DLD1 (cell line): ENCODE results near the gene LYRM4.

Source experiments
- in situ Hi-C: cut with HindIII; loops from 2 replicates; pipeline ENCODE4 v1.10.0; 2017; ENCODE audit warnings: low sequenced_read_pairs

Gene LYRM4

DNA sequence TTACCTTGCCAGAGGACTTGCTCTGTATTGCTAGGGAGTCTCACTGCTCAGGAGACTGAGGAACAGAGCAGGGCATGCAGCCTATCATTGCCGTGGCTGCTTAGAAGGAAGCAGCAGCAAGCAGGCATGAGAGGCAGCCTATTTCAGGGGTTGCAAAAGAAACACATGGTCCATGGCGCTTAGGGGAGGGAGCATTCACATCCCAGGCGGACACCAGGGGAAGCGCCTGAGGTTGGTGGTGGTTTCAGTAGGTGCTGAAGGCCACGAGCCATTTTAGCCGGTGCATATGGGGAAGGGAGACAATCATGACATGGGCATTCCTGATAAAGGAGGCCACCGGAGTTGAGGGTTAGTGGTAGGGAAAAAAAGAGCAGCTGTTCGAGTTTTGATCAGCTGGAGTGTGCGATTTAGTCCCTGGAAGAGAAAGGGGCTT lies 21.5 kb upstream of the LYRM4 start:
- in situ Hi-C loops = no loop called here

DNA sequence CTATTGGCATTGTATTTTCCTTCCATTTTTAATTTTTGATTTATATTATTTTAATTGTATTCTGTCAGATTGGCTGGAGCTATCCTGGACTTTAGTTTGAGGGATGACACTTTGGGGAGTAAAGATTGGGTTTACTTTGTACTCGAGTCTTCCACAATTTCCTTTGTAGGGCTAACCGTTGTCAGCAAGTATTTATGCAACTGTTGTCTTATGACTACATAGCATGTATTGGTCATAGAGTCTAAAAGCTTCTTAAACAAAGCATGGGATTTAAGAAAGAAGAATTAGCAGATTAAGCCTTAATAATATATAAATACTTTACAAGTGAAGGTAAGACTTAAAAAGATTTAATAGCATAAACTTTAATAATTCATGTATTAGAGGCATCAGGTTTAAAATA lies 20.2 kb upstream of the LYRM4 start:
- in situ Hi-C loops = no loop called here

DNA sequence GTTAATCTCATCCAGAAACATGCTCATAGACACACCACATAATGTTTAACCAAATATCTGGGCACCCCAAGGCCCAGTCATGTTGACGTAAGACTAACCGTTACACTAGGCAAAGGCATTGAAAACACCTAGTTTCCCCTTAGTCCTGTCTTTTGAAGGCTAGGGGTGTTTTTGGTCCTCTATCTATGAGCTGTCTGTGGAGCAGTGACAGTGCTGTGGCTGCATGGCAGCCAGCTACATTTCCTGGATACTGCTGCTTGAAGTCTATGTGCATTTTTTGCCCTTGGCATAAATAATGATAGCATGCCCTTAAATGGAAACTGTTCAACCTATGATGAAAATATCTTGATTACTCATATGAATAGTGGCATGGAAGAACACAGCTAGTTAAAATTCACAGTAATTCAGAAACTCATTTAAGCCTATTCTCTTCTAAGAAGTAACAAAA lies 19.2 kb upstream of the LYRM4 start:
- in situ Hi-C loops = no loop called here

DNA sequence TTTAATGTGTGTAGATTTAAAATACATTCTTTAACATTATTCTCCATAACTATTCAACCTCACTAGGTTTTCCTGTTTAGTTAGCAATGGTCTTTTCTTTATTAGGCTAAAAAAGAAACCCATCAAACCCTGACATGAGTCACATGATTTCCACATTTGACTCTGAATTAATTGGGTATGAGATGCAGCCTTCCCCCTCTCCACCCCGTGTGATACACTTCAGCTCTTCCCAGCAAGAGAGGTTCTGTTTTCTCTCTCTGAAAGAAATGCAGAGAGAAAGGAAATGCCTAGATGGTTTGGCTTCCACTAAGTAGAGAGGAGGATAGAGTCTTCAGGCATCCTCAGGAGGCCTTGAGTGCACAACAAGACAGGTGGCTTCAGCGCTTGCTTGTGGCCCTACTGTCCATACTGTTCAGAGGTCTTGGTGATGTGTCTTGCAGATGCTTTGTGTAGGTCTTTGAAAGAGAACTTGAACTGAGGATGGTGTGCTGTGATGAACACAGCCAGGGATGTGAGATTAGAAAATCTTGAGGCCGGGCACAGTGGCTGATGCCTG lies 17.9 kb upstream of the LYRM4 start:
- in situ Hi-C loops = no loop called here

DNA sequence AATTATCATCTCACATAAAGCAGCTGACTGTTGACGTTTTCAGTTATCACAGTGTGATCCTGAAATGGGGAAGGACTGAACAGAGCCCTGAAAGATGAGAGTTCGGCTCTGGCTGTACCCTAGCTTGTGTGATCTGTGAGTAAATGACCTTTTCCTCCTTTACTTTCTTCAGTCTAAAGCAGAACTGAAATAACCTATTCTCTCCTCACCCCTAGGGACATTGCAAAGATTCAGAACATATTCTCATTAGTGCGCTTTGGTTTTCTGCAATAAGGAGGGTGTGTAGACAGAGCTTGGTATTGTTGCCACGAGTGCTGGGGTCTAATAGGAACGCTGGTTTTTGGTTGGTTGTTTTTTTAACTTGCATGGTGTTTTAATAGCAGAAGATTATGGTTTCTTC lies 17.3 kb upstream of the LYRM4 start:
- in situ Hi-C loops = no loop called here

DNA sequence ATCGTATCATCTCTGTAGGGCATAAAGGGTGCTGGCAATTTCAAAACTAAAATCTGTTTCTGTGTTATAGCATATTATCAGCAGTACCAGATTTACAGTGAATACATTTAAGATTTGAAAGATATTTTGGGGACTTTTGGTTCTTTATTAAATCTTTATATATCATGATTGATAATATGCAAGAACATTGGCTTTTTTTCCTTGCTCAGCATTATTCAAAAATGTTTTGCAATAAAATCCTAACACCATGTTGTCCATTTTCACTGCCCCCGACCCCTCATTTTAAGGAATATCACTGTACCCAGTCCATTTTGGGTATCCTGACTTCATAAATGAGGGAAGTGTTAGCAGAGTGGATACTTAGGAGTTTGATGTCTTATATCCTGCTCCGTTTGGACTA lies 16.8 kb upstream of the LYRM4 start:
- in situ Hi-C loops = no loop called here

DNA sequence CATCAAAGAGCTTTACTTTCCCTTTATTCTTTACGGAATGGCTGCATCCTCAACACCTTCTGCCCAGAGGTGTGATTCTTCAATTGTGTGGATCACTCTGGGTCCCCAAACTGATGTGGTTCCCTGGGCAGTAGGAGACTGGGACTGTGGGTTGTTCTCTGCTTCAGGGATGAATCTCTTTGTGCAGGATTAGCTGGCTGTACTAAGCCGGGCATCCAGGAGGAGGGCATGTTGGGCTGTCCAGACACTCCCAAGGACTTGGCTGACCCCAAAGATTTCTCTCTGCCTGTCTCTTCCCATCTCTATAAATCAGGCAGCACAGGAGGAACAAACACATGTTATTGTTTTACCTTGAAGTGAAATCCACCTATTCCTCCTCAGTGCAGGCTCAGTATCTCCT lies 15.8 kb upstream of the LYRM4 start:
- in situ Hi-C loops = no loop called here

DNA sequence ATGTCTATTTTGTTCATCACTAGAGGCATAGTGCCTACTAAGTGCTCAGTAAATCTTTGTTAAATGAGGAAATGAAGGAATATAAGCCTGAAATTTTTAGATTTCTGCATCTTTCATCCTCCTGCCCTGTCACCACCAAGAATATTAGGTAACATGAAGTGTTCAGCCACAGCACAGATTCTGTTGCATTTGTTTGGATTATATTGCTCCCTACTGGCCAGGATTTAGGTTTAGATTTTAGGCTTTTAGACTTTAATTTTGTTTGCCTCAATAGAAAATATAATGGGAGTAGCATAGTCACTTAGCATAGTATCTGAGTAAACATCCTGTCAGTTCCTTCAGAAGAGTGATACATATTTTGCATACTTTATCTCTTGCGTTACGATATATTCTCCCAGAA lies 14.7 kb upstream of the LYRM4 start:
- in situ Hi-C loops = no loop called here

DNA sequence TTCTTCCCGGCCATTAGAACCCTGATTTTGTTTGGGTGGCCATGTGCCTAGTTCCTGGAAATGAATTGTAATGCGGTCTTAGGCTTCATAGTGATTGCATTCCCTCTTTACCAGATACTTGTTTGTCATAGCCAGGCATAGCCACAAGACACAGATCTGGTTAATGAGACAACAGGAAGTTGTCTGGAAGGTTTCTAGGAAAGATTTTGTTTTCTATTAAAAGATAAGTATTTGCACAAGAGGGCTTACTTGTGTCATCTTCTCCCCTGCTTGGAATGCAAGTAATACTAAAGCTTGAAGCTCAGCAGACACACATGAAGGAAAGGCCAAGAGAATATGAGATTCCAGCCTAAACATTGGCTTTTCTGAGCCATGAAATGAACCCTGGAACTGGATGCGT lies 13.5 kb upstream of the LYRM4 start:
- in situ Hi-C loops = no loop called here

DNA sequence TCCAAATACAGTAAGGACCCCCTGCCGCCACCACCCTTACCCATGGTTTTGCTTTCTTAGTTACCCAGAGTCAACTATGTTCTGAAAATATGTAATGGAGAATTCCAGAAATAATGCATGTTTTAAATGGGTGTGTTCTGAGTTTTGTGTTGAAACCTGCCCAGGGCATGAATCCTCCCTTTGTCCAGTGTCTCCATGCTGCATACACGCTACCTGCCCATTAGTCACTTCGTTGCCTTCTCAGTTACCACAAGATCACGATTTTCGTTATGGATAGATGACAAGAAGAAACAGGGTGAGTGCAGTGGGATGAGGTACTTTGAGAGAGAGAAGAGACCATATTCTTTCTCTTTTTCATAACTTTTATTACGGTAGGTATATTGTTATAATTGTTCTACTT lies 11.2 kb upstream of the LYRM4 start:
- in situ Hi-C loops = no loop called here

DNA sequence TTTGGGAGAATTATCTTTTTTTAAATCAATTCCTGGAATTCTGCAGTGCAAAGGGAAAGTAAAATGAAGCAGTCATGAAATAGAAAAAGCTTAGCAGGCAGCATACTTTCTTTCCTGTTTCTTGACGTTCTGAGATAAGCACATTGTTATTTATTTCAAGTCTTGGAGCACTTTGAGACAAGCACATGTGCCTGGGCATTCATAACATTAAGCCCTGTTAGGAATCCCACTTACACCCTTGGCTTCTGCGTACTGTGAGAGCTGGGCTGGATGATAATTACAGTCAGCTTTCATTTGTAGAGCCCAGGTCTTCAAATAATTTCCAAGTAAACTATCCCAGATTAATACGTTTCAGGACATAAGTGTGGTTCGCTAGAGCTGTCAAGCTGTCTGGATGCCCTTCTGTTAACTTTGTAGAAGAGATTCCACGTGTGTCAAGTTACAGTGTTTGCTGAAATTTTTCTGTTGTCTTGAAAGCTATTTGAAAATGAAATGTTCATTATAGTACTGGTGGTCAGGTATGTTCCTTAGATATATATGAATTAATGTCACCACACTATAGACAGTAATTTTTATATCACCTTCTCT lies 9.4 kb upstream of the LYRM4 start:
- in situ Hi-C loops = no loop called here

DNA sequence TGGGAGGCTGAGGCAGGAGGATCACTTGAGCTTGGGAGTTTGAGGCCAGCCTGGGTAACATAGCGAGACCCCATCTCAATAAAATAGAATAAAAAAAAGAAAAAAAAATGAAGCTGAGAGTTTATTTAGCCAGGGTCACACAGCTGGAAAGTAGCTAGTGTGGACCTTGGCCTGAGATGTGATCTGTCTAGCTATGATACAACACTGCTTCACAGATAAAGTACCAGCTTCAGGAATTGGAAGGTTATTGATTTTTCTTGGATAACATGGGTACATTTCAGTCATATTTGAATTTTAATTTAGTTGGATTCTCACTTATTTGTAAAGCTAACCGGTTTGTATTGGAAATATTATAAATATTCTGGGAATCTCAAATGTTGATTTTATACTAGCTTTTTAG lies 5.7 kb upstream of the LYRM4 start:
- in situ Hi-C loops = no loop called here

DNA sequence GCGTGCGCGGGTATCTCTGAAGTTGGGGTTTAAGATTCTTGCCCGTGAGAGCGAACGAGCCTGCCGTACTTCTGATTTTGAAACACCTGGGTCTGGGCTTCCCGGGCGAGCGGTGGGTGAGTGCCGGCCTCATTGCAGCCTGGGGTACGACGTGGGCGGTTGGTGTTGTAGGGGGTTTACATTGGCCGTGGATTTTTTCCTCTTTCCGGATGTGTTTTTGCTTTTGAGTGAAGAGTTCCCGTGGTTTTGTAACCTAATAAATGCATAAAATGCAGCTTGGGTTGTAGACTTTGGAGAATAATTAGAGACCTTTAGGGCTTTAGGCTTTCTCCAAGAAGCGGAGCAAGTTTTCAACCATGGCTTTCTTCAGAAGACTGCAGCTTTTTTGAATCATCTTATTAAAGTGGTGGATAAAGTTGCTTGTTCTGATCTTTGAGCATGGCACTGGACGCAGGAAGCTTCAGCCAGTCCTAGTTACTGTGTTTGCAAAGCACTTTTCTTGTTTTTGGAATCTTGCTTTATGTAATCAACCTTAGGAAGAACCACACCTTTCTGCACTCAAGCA lies 877 bp upstream of the LYRM4 start:
- in situ Hi-C loops = no loop called here

DNA sequence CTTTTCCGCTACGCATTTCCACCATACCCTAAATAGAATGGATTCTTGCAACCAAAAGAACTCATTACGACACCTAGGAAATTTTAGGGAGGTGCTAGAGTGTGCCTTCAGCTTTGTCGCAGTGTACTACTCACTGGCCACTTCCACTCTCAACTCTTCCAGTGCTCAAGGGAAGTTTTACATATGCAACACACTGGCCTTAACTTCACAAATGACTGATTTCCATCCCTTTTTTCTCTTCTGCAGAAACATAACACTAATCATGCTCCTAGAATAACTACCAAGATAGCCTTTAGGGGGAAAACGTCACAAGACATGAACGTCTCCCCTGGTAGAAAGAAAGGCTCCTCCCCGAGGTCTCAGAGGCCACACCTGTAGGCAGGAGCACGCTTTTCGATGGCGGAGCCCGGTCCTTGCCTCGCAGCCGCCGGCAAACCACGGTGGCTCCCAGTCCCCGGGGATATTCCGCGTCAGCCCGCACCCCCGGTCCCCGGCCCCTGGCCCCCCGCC lies 584 bp downstream of the LYRM4 start:
- in situ Hi-C loops = no loop called here

DNA sequence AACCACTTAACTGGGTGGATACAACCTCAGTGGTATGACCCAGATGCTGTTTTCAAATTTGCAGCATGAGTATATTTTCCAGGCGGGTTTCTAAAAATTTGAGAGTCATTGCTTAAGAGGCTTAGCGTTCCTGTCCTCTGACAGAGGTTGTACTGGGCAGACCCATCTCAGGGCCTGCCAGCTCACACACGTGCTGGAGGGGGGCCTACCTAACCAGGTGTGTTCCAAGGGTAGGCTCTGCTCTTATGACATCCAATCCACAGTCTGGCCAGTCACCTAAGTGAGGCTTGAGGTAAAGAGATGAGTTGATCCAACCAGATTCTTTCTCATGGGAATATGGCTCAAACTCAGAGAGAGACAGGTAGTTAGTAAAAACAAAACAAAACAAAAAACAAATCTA lies 1.3 kb downstream of the LYRM4 start:
- in situ Hi-C loops = no loop called here

DNA sequence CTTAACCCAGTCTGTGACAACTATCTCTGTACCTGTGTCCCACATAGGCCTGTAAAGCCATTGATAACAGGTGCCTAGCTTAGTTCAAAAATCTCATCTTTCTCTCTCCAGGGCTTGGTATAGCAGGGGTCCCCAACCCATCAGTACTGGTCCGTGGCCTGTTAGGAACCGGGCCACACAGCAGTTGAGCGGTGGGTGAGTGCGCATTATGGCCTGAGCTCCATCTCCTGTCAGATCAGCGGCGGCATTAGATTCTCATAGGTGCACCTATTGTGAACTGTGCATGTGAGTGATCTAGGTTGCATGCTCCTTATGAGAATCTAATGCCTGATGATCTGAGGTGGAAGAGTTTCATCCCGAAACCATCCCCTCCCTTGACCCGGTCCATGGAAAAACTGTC lies 3.4 kb downstream of the LYRM4 start:
- in situ Hi-C loops = no loop called here

DNA sequence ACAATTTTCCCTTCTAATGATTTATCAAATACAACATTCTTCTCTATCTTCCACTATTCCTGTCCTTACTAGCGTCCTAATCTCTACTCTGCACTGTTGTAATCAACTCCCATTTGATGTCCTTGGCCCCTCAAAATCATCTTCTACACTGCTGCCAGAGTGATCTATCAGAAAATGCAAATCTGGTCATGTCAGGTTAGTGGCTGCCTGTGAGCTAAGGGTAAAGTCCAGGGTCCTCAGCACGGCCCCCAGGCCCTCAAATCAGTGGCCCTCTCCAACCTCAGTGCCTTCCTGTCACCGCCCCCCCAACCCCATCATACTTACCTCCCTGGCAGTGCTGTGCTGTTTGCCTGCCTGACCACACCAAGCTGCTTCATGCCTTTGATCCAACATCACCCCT lies 3.8 kb downstream of the LYRM4 start:
- in situ Hi-C loops = no loop called here

DNA sequence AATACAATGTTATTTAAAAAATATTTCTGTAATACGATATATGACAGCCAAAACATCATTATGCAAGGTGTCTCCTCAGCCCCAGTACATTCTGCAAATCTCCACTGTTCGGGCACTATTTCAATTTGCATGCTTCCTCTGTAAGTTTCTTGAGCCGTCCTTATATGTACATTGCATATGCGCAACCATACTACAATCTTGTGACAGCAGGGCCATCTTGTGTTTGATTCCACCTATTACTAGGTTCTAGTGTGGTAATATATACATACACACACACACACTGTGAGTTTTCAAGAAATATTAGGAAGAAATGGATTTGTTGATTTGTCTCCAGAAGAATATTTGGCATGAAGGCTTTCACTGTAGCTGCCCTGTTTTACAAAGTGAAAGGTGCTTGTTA lies 9.8 kb downstream of the LYRM4 start:
- in situ Hi-C loops = no loop called here

DNA sequence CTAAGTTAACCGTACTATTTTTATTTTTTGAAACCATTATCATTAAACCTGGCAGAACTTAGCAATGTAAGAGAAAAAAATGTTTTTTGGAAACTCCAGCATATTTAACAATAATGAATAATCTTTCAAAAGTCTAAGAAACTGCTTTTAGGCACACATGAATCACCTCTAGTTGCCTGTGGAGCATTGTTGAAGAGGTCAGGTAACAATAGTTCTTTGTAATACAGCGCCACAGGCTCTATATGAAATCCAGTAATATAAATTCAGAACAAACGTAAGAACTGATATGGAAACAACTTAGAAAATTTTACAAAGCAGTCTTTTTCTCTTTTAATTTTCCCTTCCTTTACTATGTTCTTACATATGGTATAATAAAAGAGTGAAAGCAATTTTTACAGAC lies 10.3 kb downstream of the LYRM4 start:
- in situ Hi-C loops = no loop called here

DNA sequence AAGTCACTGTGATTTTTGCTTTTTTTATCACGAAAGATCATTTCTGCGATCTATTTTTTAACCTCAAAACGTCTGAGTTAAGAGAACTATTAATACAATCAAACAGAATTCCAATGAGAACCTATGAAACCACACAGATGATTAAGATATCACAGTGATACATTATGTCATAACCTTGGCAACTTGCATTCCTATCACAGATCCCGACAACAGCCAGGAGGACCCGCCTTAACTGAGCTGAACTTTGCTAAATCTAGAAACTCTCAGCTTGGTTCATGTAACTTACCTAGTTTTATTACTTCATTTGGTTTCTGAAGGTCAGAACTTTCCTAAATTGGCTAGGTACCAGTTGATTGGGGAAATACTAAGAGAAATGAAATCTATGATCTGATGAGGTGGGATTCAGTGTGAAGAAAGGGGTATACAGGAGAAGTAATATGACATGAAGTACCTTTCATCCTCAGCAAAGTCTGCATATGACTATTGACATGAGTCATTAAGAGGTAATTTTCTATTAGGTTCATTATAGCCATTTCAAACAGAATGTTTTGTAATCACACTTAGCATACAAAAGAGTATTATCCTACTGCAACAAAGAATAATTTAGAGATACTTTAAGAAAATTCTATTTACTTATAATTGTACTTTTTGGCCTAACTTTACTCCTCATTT lies 11.2 kb downstream of the LYRM4 start:
- in situ Hi-C loops = no loop called here

DNA sequence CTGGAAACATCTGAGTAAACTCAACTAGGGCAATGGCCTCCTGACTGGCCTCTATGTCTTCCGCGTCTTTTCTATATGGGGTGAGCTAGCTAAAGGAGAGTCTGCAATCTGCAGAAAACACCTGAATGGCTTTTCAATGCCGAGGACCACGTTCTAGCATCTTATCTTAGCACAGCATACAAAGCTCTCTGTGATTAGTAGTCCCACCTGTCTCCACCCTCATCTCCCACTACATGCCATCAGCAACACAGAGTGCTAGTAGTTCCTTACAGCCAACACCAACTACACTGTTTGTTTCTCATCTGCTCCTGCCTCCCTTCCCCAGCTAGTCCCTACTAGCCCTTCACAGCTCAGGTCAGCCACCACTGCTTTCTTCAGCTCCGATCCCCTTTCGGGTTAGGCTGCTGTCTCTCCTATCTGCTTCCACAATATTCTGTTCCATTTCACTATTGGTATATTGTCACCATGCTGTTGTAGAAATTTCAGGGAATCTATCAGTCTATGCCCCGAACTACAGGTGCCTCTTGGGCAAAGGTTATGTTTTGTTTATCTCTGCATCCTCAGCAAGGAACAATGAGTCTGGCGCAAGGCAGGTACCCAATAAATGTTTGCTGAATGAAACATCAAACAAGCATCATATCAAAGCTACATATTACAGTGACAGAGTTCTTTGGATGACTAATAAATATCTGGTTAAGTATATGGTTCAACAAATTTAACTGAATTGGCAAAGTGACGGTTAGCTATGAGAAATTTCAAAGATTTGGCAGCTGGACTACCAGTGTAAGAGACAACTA lies 12.2 kb downstream of the LYRM4 start:
- in situ Hi-C loops = no loop called here
